HG03457 (cell line): Measurements from ENCODE around the gene NELFCD.
"Not testable (repeated sequence)": the region's sequence is repeated elsewhere in the genome, so short reads cannot be mapped to it uniquely, and the experiment has no call there.

Source experiments
- ATAC-seq: cut with Tn5 transposase; IDR thresholded peaks from one replicate; pipeline ENCODE4 v1.9.1; 2021; ENCODE audit warnings: moderate number of reproducible peaks; ENCODE audit not compliant: unreplicated experiment

NELFCD gene, protein sequence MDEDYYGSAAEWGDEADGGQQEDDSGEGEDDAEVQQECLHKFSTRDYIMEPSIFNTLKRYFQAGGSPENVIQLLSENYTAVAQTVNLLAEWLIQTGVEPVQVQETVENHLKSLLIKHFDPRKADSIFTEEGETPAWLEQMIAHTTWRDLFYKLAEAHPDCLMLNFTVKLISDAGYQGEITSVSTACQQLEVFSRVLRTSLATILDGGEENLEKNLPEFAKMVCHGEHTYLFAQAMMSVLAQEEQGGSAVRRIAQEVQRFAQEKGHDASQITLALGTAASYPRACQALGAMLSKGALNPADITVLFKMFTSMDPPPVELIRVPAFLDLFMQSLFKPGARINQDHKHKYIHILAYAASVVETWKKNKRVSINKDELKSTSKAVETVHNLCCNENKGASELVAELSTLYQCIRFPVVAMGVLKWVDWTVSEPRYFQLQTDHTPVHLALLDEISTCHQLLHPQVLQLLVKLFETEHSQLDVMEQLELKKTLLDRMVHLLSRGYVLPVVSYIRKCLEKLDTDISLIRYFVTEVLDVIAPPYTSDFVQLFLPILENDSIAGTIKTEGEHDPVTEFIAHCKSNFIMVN

DNA sequence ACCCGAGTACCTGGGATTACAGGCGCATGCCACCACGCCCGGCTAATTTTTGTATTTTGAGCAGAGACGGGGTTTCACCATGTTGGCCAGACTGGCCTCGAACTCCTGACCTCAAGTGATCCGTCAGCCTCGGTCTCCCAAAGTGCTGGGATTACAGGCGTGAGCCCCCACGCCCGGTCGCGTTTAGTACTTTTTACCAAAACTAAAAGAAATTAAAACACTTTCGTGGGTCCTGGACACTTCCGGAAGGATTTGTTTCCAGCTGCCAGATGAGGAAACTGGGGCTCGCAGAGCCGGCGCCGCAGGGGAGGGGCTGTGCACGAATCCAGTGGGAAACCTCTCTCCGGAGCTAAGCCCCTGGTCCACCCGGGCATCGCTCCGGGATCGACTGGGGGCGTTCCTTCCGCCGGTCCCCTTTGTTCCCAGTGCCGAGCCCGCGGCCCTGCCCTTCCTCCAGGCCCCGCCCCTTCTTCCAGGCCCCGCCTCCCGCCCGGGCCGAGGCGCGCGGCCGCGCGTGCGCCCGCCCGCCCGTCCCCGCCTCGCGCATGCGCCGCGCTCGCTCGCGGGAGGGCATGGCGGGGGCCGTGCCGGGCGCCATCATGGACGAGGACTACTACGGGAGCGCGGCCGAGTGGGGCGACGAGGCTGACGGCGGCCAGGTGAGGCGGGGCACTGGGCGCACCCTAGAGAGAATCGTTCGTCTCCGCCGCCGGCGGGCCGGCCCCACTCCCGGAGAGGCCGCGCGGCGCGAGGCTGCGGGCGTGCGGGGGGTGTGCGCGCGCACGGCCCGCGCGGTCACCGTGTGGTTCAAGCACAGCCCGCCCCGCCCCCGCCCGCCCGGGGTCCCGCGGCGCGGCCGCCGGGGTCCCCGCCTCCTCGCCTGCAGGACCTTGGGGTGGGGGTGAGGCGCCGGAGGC, at the start of gene NELFCD:
NELFCD (plus strand) TSS at position 546 of the 917 bp plus-strand sequence; CDS start at position 600, 54 bp downstream.
- ATAC-seq, result peak; percentile 54

- ATAC-seq, result no peak
Measured at GRCh38 chr20:58932170-58932569, 48.9 kb upstream of the NELFCD start.

DNA sequence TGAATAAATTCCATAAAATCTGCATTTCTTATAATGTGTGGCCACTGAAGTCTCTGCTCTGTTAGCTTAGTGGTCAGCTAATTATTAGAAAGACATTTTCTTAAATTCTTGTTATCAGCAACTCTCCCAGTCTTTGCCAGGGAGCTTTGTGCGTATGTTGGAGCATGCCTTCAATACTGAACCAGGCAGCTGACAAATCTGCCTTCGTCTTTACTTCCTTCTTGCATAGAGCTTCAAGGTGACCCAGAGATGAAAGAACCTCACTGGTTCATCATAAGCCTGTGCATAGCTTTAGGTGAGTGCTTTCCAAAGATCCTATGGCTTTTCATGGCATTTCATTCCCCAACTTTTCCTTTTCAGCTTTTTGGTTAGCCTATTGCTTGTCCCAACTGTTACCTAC, 43.0 kb upstream of the NELFCD start:
- ATAC-seq, result no peak

DNA sequence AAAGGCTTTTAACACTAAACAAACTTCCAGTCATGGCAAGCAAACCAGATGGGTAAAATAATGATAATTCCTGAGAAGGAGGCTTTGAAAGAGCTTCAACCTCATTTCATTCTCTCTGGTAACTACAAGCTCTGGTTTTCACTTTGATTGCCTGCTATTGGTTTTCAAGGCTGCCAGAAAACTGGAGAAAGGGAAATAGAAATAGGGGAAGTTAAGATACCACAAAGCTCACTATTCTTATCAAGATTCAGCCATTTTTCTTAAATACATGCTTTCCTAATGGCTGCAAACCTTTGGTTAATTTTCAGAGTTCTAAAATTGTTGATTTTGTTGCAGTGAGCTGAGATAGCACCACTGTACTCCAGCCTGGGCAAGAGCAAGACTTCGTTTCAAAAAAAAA, 42.5 kb upstream of the NELFCD start:
- ATAC-seq, result no peak

DNA sequence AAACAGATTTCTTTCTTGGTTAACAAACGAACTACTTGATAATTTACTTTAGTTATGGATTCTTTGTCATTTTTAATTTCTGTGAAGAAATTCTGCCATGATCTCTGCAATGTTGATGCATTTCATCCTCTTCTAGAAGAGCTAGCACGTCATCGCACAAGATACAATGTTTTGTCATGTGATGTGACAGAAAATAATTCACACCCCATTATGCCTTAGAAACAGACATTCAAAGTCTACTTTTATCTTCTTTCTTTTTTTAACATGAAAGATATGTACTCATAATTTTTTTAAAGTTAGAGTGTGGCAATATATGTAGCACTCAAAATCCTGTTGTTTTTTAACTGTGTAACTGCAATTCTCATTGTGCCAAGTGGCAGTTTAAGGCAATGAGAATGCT, 39.6 kb upstream of the NELFCD start:
- no peak for ATAC-seq

DNA sequence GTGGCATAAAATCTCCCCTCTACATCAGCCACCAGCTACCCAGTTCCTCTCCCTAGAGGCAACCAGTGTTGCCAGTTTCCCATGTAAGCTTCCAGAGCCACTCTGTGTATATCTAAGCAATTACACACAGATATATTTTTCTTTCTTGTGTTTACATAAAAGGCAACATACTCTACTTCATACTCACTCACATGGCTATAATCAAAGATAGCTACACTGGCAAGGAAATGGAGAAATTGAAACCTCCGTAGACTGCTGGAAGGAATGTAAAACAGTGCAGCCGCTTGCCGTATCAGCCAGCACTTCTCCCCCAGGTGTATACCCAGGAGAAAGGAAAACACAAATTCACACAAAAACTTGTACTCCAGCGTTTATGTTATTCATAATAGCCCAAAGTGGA, 38.5 kb upstream of the NELFCD start:
- ATAC-seq, result no peak

- no peak for ATAC-seq
Measured at GRCh38 chr20:58944610-58945009, 36.4 kb upstream of the NELFCD start.

DNA sequence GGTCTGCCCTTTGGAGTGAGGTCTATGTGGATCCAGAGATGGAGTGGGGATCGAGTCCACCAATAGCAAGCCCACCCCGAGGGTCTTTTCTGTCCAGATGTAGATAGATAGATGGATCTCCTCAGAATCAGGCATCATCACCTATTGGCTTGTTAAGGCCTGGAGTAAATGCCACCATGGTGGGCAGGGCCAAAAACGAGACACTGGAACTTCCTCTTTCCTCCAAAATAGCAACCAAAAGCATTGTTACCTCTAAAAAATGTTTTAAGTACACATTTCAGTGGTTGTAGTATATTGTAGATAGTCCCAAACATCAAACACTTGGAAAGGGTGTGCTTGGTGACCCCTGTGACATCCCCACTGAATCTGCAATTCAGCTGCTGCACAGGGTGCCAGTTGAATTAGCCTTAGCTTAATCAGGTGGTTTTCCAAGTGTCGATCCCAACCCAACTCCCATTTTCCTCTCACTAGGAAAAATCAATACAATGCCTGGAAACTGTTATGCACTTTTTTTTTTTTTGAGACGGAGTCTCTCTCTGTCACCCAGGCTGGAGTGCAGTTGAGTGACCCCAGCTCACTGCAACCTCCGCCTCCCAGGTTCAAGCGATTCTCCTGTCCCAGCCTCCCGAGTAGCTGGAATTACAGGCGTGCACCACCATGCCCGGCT, 35.0 kb upstream of the NELFCD start:
- no peak for ATAC-seq

- ATAC-seq, result not testable (repeated sequence)
Measured at GRCh38 chr20:58947797-58948388, 33.2 kb upstream of the NELFCD start.

GRCh38 chr20:58950603-58951002, 30.5 kb upstream of the NELFCD start:
- ATAC-seq, result no peak

- ATAC-seq, result no peak
Measured at GRCh38 chr20:58953050-58953449, 28.0 kb upstream of the NELFCD start.

GRCh38 chr20:58956078-58956477, 25.0 kb upstream of the NELFCD start:
- ATAC-seq, result no peak

DNA sequence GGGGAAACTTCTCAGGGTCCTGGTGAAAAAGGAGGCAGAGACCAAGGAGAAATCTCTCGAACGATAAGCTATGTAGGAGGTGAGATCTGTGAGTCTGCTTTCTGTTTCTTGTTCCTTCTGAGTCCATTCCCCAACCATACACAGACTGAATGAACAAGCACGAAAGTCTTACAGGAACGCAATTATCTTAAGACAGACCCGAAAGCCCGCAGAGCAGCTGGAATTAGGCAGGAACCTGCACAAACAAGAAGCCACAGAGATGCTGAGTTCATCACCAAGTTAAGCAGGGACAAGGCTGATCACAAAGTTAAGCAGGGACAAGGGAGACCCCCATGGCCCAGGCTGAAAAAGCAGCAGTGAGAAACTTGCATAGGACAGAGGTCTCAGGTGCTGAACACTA, 21.4 kb upstream of the NELFCD start:
- ATAC-seq, result no peak

GRCh38 chr20:58963060-58963584, 17.9 kb upstream of the NELFCD start:
- no peak for ATAC-seq

- not testable (repeated sequence) for ATAC-seq
Measured at GRCh38 chr20:58963922-58964321, 17.1 kb upstream of the NELFCD start.

GRCh38 chr20:58965270-58966064, 15.6 kb upstream of the NELFCD start:
- ATAC-seq, result no peak

GRCh38 chr20:58967652-58968429, 13.2 kb upstream of the NELFCD start:
- no peak for ATAC-seq

DNA sequence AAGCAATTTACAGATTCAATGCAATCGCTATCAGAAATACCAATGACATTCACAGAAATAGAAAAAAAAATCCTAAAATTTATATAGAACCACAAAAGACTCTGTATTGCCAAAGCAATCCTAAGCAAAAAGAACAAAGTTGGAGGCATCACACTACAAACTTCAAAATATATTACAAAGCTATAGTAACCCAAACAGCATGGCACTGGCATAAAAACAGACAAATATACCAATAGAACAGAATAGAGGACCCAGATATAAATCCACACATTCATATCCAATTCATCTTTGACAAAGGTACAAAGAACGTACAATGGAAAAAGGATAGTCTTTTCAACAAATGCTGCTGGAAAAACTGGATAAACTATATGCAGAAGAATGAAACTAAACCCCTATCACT, 11.6 kb upstream of the NELFCD start:
- no peak for ATAC-seq

DNA sequence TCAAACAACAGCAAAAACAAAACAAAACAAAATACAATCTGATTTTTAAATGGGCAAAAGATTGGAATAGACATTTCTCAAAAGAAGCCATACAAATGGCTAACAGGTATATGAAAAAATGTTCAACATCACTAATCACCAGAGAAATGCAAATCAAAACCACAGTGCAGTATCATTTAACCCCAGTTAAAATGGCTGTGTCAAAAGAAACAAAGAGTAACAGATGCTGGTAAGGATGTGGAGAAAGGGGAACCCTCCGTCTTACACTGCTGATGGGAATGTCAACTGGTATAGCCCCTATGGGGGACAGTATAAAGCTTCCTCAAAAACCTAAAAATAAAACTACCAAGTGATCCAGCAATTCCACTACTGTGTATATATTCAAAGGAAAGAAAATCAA, 10.9 kb upstream of the NELFCD start:
- no peak for ATAC-seq
